SK-N-SH treated with all-trans-retinoic acid at 6 μM for 48 hours (cell line): ENCODE data around the gene SLC7A8.
"Not testable (repeated sequence)": the region's sequence is repeated elsewhere in the genome, so short reads cannot be mapped to it uniquely, and the experiment has no call there.

Experiments
- ZFP3 ChIP-seq: fragments of 250-450 bp; sonication (Bioruptor Pico); IDR thresholded peaks from 2 replicates; pipeline ENCODE4 v1.5.0; 2020; ENCODE audit warnings: mild to moderate bottlenecking, moderate library complexity
- ZNF8 ChIP-seq: fragments of 450-650 bp; formaldehyde crosslinking; IDR thresholded peaks from 2 replicates; pipeline ENCODE4 v1.5.0; 2020; ENCODE audit warnings: mild to moderate bottlenecking, moderate library complexity
- TF ChIP-seq, protein P1 (sequence below): fragments of 250-450 bp; sonication (Bioruptor Pico); IDR thresholded peaks from 2 replicates; pipeline ENCODE4 v1.8.0; 2020; ENCODE audit warnings: mild to moderate bottlenecking, moderate library complexity, borderline replicate concordance

DNA sequence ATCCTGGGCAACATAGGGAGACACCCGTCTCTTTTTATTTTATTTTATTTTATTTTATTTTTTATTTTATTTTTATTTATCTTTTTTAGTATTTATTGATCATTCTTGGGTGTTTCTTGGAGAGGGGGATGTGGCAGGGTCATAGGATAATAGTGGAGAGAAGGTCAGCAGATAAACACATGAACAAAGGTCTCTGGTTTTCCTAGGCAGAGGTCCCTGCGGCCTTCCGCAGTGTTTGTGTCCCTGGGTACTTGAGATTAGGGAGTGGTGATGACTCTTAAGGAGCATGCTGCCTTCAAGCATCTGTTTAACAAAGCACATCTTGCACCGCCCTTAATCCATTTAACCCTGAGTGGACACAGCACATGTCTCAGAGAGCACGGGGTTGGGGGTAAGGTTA, 75.8 kb downstream of the SLC7A8 start:
- TF ChIP-seq ZFP3 (CRISPR knock-in tag); ZNF8: not testable (repeated sequence)
- TF ChIP-seq, protein P1, sequence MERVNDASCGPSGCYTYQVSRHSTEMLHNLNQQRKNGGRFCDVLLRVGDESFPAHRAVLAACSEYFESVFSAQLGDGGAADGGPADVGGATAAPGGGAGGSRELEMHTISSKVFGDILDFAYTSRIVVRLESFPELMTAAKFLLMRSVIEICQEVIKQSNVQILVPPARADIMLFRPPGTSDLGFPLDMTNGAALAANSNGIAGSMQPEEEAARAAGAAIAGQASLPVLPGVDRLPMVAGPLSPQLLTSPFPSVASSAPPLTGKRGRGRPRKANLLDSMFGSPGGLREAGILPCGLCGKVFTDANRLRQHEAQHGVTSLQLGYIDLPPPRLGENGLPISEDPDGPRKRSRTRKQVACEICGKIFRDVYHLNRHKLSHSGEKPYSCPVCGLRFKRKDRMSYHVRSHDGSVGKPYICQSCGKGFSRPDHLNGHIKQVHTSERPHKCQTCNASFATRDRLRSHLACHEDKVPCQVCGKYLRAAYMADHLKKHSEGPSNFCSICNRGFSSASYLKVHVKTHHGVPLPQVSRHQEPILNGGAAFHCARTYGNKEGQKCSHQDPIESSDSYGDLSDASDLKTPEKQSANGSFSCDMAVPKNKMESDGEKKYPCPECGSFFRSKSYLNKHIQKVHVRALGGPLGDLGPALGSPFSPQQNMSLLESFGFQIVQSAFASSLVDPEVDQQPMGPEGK: not testable (repeated sequence)
